Trophoblast cell (in vitro differentiated cells and primary cell): ENCODE measurements around the gene TAF4B.

Source experiments
- DNase-seq, 2 donors: peaks; one replicate each; pipeline ENCODE4 v3.0.0-alpha.2; 2016
- H2AFZ ChIP-seq: 2 replicates; pipeline ENCODE4 v1.6.1; 2013; ENCODE audit warnings: low read length, moderate library complexity, mild to moderate bottlenecking; ENCODE audit not compliant: insufficient read depth, poor library complexity
- H2AK5ac ChIP-seq: 2 replicates; pipeline ENCODE4 v1.6.1; 2013; ENCODE audit warnings: mild to moderate bottlenecking, low read length
- H2BK120ac ChIP-seq: 2 replicates; pipeline ENCODE4 v1.6.1; 2013; ENCODE audit warnings: low read length, mild to moderate bottlenecking, moderate library complexity; ENCODE audit not compliant: insufficient read depth, poor library complexity
- H2BK12ac ChIP-seq: 2 replicates; pipeline ENCODE4 v1.6.1; 2013; ENCODE audit warnings: mild to moderate bottlenecking, low read length, moderate library complexity
- H2BK5ac ChIP-seq: 2 replicates; pipeline ENCODE4 v1.6.1; 2013; ENCODE audit warnings: low read length, low read depth, moderate library complexity, mild to moderate bottlenecking; ENCODE audit not compliant: poor library complexity
- H3K14ac ChIP-seq: 2 replicates; pipeline ENCODE4 v1.6.1; 2013; ENCODE audit warnings: mild to moderate bottlenecking, low read length
- H3K18ac ChIP-seq: 2 replicates; pipeline ENCODE4 v1.6.1; 2013; ENCODE audit warnings: mild to moderate bottlenecking, low read length
- H3K23ac ChIP-seq: 2 replicates; pipeline ENCODE4 v1.6.1; 2013; ENCODE audit warnings: low read length
- H3K27ac ChIP-seq: 2 replicates; pipeline ENCODE4 v1.5.1; 2013; ENCODE audit warnings: low read depth, mild to moderate bottlenecking, inconsistent platforms, low read length, moderate library complexity
- H3K27me3 ChIP-seq: 2 replicates; pipeline ENCODE4 v1.6.1; 2013; ENCODE audit warnings: inconsistent platforms, mild to moderate bottlenecking, low read length, moderate library complexity; ENCODE audit not compliant: insufficient read depth
- H3K36me3 ChIP-seq, 2 experiments: 1 replicate in 1 of 2; 2 replicates in 1 of 2; pipeline ENCODE4 v1.6.1; 2013; ENCODE audit warnings: low read length in 2 of 2, mild to moderate bottlenecking in 2 of 2, moderate library complexity in 1 of 2; ENCODE audit not compliant: insufficient read depth in 2 of 2, control insufficient read depth in 1 of 2
- H3K4ac ChIP-seq: 2 replicates; pipeline ENCODE4 v1.6.1; 2013; ENCODE audit warnings: low read depth, mild to moderate bottlenecking, low read length, moderate library complexity
- H3K4me1 ChIP-seq, 2 experiments: 1 replicate in 1 of 2; 2 replicates in 1 of 2; pipeline ENCODE4 v1.6.1; 2013; ENCODE audit warnings: low read length in 2 of 2, mild to moderate bottlenecking in 2 of 2, moderate library complexity in 1 of 2; ENCODE audit not compliant: insufficient read depth in 2 of 2, control insufficient read depth in 1 of 2
- H3K4me2 ChIP-seq: 2 replicates; pipeline ENCODE4 v1.6.1; 2013; ENCODE audit warnings: inconsistent platforms, mild to moderate bottlenecking, low read length, moderate library complexity
- H3K4me3 ChIP-seq: 2 replicates; pipeline ENCODE4 v1.5.1; 2013; ENCODE audit warnings: mild to moderate bottlenecking, low read depth, low read length, inconsistent platforms
- H3K79me1 ChIP-seq: one replicate; pipeline ENCODE4 v1.6.1; 2013; ENCODE audit warnings: low read length
- H3K79me2 ChIP-seq: 2 replicates; pipeline ENCODE4 v1.6.1; 2013; ENCODE audit warnings: low read length, mild to moderate bottlenecking; ENCODE audit not compliant: control insufficient read depth, insufficient read depth, poor library complexity
- H3K9ac ChIP-seq: 2 replicates; pipeline ENCODE4 v1.6.1; 2013; ENCODE audit warnings: mild to moderate bottlenecking, low read length
- H3K9me3 ChIP-seq: 2 replicates; pipeline ENCODE4 v1.6.1; 2013; ENCODE audit warnings: low read depth, mild to moderate bottlenecking, control low read depth, inconsistent platforms, low read length; ENCODE audit not compliant: insufficient read depth
- H4K12ac ChIP-seq: 2 replicates; pipeline ENCODE4 v1.6.1; 2013; ENCODE audit warnings: low read depth, mild to moderate bottlenecking, low read length, moderate library complexity
- H4K8ac ChIP-seq: 2 replicates; pipeline ENCODE4 v1.6.1; 2013; ENCODE audit warnings: low read depth, mild to moderate bottlenecking, low read length, moderate library complexity
- H4K91ac ChIP-seq: one replicate; pipeline ENCODE4 v1.6.1; 2013; ENCODE audit warnings: low read depth, mild to moderate bottlenecking, low read length, moderate library complexity
- WGBS: extraction: QIAGEN DNeasy Blood & Tissue Kit; methylation state at CpG from one replicate; pipeline ENCODE4 v1.1.7; 2013; ENCODE audit warnings: missing lambda C conversion rate; ENCODE audit not compliant: insufficient read length, insufficient coverage; ENCODE audit errors: extremely low coverage; 5-methylcytosine and 5-hydroxymethylcytosine counted together

TAF4B gene

DNA sequence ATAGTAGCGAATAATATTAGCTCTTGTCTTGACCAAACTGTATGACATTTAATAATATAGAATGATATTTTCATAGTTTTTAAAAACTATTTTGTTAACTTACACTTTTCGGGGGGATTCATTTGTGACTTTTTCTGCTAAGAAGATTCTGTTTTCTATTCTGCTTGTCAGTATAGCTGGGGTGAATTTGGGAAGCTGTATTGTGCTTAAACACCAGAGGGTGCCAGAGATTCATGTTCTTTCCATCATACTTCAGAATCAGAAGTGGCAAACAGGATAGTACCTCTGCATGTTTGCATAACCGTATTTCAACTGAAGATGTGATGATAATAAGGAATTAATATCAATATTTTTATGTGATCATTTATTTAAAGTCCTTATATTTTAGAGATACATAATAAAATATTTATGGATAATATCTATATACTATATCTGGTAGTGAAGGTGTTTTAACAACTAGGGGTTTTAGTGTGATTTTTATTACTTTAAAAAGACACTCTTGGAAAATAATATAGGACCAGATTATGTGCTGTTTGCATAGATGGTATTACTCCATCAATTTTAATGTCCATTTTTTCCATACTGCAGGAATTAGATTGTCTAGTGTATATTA lies 81.0 kb downstream of the TAF4B start:
- no peak overlapping the region for H3K23ac ChIP-seq

DNA sequence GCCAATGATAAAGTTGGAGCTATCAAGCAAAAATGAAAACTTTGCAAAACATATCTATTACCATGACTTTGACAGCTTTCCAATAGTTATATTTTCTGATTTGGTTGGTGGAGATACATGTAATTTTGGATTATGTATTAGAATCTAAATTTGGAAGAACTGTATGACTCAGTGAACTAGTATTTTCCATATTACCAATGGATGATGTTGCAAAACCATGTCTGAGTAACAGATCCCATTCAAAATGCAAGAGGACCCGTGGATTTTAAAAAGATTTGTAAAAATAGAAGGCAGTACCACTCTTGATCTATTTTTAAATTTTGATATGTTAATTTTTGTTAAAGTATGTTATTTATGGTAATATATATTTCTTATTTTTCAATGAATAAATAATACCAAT lies 83.0 kb downstream of the TAF4B start:
- Histone ChIP-seq H3K4me2 (no peak overlapping the region), H4K8ac (no peak overlapping the region), H2BK120ac (no peak overlapping the region), H3K27ac (no peak overlapping the region), H3K18ac (no peak overlapping the region), H2AFZ (no peak overlapping the region), H3K4me1 (no peaks in the 10 kb centered on the region), H3K9me3 (no peaks in the 10 kb centered on the region), H3K4me3 (no peak overlapping the region), H3K79me2 (no peaks in the 10 kb centered on the region), H2AK5ac (no peak overlapping the region), H3K4ac (no peak overlapping the region), H3K36me3 (no peaks in the 10 kb centered on the region), H3K23ac (no peak overlapping the region), H4K91ac (no peak overlapping the region), H3K79me1 (no peaks in the 10 kb centered on the region), H2BK5ac (no peak overlapping the region), H3K9ac (no peak overlapping the region), H3K27me3 (no peaks in the 10 kb centered on the region), H4K12ac (no peak overlapping the region), H3K14ac (no peak overlapping the region), H2BK12ac (no peak overlapping the region)
- peak in 1 of 2 donors; percentile 38 for DNase-seq
- no CpG with 5 or more reads among the region's 1 CpG for WGBS

More for the DNA sequence above, 81.0 kb downstream of the TAF4B start:
- Histone ChIP-seq H2BK5ac (no peak overlapping the region), H3K4me3 (no peak overlapping the region), H3K9ac (no peak overlapping the region), H4K91ac (no peak overlapping the region), H3K27ac (no peak overlapping the region), H2BK120ac (no peak overlapping the region), H2AFZ (no peak overlapping the region), H3K27me3 (no peaks in the 10 kb centered on the region), H3K18ac (no peak overlapping the region), H3K4ac (no peak overlapping the region), H3K9me3 (no peaks in the 10 kb centered on the region), H3K79me2 (no peaks in the 10 kb centered on the region), H2BK12ac (no peak overlapping the region), H3K36me3 (no peaks in the 10 kb centered on the region), H3K14ac (no peak overlapping the region), H3K4me2 (no peak overlapping the region), H4K12ac (no peak overlapping the region), H3K79me1 (no peaks in the 10 kb centered on the region), H4K8ac (no peak overlapping the region), H2AK5ac (no peak overlapping the region), H3K4me1 (no peaks in the 10 kb centered on the region)
- no CpG with 5 or more reads among the region's 3 CpGs for WGBS
- DNase-seq = peak; percentile 15 to 70

DNA sequence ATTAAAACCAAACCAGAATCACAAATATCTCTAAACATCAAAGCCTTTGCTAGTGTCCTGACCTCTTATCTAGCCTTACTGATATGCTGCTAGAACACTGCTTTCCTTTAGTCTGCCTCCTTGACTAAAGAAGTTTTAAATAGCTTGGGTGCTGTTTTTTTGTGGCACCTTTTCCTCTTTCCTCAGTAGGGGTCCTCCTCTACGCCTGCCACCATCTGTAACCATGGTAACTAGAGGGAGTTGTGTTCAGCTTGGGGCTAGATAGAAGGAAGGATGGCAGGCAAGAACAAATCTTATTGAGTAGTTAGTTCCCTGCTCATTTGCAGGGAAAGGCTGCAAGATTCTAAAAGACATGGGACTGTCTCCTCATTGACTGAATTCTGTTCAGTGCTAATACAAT lies 86.0 kb downstream of the TAF4B start:
- DNase-seq = no peak
- Histone ChIP-seq H3K79me2 (no peaks in the 10 kb centered on the region), H3K79me1 (no peaks in the 10 kb centered on the region), H2BK5ac (no peak overlapping the region), H4K91ac (no peak overlapping the region), H4K12ac (no peak overlapping the region), H3K4me2 (no peak overlapping the region), H4K8ac (no peak overlapping the region), H3K27me3 (no peaks in the 10 kb centered on the region), H3K27ac (no peak overlapping the region), H2AFZ (no peak overlapping the region), H2AK5ac (no peak overlapping the region), H3K23ac (no peak overlapping the region), H3K9me3 (no peaks in the 10 kb centered on the region), H3K14ac (no peak overlapping the region), H3K4me3 (no peak overlapping the region), H3K9ac (no peak overlapping the region), H3K4ac (no peak overlapping the region), H3K4me1 (no peaks in the 10 kb centered on the region), H3K18ac (no peak overlapping the region), H2BK120ac (no peak overlapping the region), H2BK12ac (no peak overlapping the region), H3K36me3 (no peaks in the 10 kb centered on the region)
- whole genome bisulfite sequencing = no CpG with 5 or more reads among the region's 1 CpG

DNA sequence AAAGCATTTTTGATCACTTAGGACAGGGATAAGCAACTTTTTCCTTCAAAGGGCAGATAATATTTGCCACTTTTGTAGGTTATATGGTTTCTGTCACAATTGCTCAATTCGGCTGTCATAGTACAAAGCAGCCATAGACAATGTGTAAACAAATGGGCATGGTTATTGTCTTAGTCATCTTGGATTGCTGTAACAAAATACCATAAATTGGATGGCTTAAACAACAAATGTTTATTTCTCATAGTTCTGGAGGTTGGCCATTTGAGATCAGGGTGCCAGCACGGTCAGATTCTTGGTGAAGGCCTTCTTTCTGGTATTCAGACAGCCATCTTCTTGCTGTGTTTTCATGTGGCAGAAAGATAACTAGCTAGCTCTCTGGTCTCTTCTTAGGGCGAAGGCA lies 91.2 kb downstream of the TAF4B start:
- no peak overlapping the region for H4K12ac ChIP-seq
- H4K91ac ChIP-seq = no peak overlapping the region
- H3K27me3 ChIP-seq = no peaks in the 10 kb centered on the region
- no peaks in the 10 kb centered on the region for H3K9me3 ChIP-seq
- no peaks in the 10 kb centered on the region for H3K79me2 ChIP-seq
- no peak overlapping the region for H3K9ac ChIP-seq
- no peak overlapping the region for H4K8ac ChIP-seq
- H3K23ac ChIP-seq = no peak overlapping the region
- no peak overlapping the region for H2BK5ac ChIP-seq
- H3K79me1 ChIP-seq = no peaks in the 10 kb centered on the region
- H3K4me3 ChIP-seq = no peak overlapping the region
- H2BK120ac ChIP-seq = no peak overlapping the region
- no peaks in the 10 kb centered on the region for H3K36me3 ChIP-seq
- no peaks in the 10 kb centered on the region for H3K4me1 ChIP-seq
- no peak overlapping the region for H2AFZ ChIP-seq
- no peak overlapping the region for H2BK12ac ChIP-seq
- H3K4ac ChIP-seq = no peak overlapping the region
- H2AK5ac ChIP-seq = no peak overlapping the region
- no peak overlapping the region for H3K14ac ChIP-seq
- no peak overlapping the region for H3K4me2 ChIP-seq
- H3K18ac ChIP-seq = no peak overlapping the region
- H3K27ac ChIP-seq = no peak overlapping the region
- peak; percentile 71 to 94 for DNase-seq
- WGBS = no CpG with 5 or more reads among the region's 3 CpGs
